Left lung (tissue), 10 donors: ENCODE results near the gene SAP30. TPM values are rescaled to one million over a fixed set of nuclear protein-coding genes. Genes with fewer than 3 reads are reported as not detected.

ENCODE experiments used
- ATAC-seq: fragments of 200-7000 bp; cut with Tn5 transposase; one replicate; pipeline ENCODE4 v1.9.1; 2020; ENCODE audit warnings: moderate library complexity
- DNase-seq, 4 donors: peaks; one replicate each; pipeline ENCODE4 v3.0.0-alpha.2; 2013 to 2020
- H3K27ac ChIP-seq, 2 donors: fragments of 200-600 bp; sonication (generic) in 1 of 2; one replicate each; pipeline versions ENCODE4 v1.5.0 to v1.8.0; 2020 to 2021
- H3K27me3 ChIP-seq, 2 donors: fragments of 200-600 bp; sonication (generic) in 1 of 2; one replicate each; pipeline versions ENCODE4 v1.5.0 to v1.8.0; 2020 to 2021
- H3K36me3 ChIP-seq, 2 donors: fragments of 200-600 bp; sonication (generic) in 1 of 2; one replicate each; pipeline versions ENCODE4 v1.5.0 to v1.8.0; 2020 to 2021
- H3K4me1 ChIP-seq, 2 donors: fragments of 200-600 bp; one replicate each; pipeline ENCODE4 v1.8.0; 2021
- H3K4me3 ChIP-seq, 2 donors: fragments of 200-600 bp; sonication (generic) in 1 of 2; one replicate each; pipeline versions ENCODE4 v1.5.0 to v1.8.0; 2020 to 2021; ENCODE audit warnings: mild to moderate bottlenecking in 1 of 2
- H3K9me3 ChIP-seq, 2 donors: fragments of 200-600 bp; sonication (generic) in 1 of 2; one replicate each; pipeline versions ENCODE4 v1.5.0 to v1.8.0; 2020 to 2021
- CTCF ChIP-seq, 2 donors: fragments of 200-600 bp; sonication (generic) in 1 of 2; IDR thresholded peaks; one replicate each; pipeline versions ENCODE4 v1.5.0 to v1.8.0; 2021; ENCODE audit warnings: antibody characterized with exemption in 2 of 2
- intact Hi-C, 2 donors: fragments of 100-400 bp; cut with DNase I; formaldehyde crosslinking; loops; one replicate each; pipeline versions ENCODE4 v1.11.2 to v1.14.2; 2022
- polyA plus RNA-seq, 6 donors: library from polyadenylated mRNA; unstranded; fragments of 120-200 nt; gene quantifications; one replicate each; pipeline ENCODE4 v1.2.1, GENCODE V29; 2013; ENCODE audit not compliant: insufficient read length in 6 of 6
- total RNA-seq, 2 donors: library from RNA; stranded (reverse); fragmentation: NEBNext Ultra II Directional; extraction: Animal tissue kit (Norgen Biotek cat#: 25700); gene quantifications; one replicate each; pipeline ENCODE4 v1.2.1, GENCODE V29; 2021
- donor health status: DM: no; HTN: yes; CAD: no.
- donor health status: DM: no; HTN: no; CAD: no.

The SAP30 gene
- total and polyA plus RNA-seq, 8 donors, result 10.2 to 22.3 (median 18.0) TPM

GRCh38 chr4:173330590-173330989, 40.2 kb upstream of the SAP30 start:
- ATAC-seq, result no peak
- DNase-seq, result no peak
- Histone ChIP-seq H3K27me3 (no peaks in the 10 kb centered on the region), H3K4me3 (no peak overlapping the region), H3K4me1 (peaks cover 0 to 28% of the 10 kb centered on the region in 2 donors), H3K36me3 (peaks cover 0 to 29% of the 10 kb centered on the region in 2 donors), H3K9me3 (no peaks in the 10 kb centered on the region), H3K27ac (no peak overlapping the region)
- TF ChIP-seq CTCF (IDR thresholded peaks at IDR 0.05), result no peak
- intact Hi-C loops, result no loop called here

- Histone ChIP-seq H3K27ac (peak overlapping the region; percentile 99 to 100), H3K4me3 (peak overlapping the region in 1 of 2 donors; percentile 66)
Observed at GRCh38 chr4:173332021-173332487, 38.7 kb upstream of the SAP30 start.

GRCh38 chr4:173332963-173333657, 37.6 kb upstream of the SAP30 start:
- H3K4me3 ChIP-seq, result peak overlapping the region; percentile 66 to 84
- no peak for DNase-seq
- TF ChIP-seq CTCF (IDR thresholded peaks at IDR 0.05), result no peak
- ATAC-seq, result no peak
- no peaks in the 10 kb centered on the region for H3K27me3 ChIP-seq
- intact Hi-C loops, result no loop called here
- peaks cover 0 to 20% of the 10 kb centered on the region in 2 donors for H3K36me3 ChIP-seq
- no peaks in the 10 kb centered on the region for H3K9me3 ChIP-seq
- peak overlapping the region; percentile 99 to 100 for H3K27ac ChIP-seq
- peaks cover 0 to 28% of the 10 kb centered on the region in 2 donors for H3K4me1 ChIP-seq

More at GRCh38 chr4:173332021-173332487, 38.7 kb upstream of the SAP30 start:
- Histone ChIP-seq H3K4me1 (peaks cover 0 to 28% of the 10 kb centered on the region in 2 donors), H3K36me3 (peaks cover 0 to 25% of the 10 kb centered on the region in 2 donors), H3K27me3 (no peaks in the 10 kb centered on the region), H3K9me3 (no peaks in the 10 kb centered on the region)
- intact Hi-C loops, result no loop called here
- DNase-seq (no peak), ATAC-seq (no peak)
- TF ChIP-seq CTCF (IDR thresholded peaks at IDR 0.05), result no peak

- Histone ChIP-seq H3K27me3 (no peaks in the 10 kb centered on the region), H3K9me3 (no peaks in the 10 kb centered on the region), H3K4me1 (peaks cover 0 to 28% of the 10 kb centered on the region in 2 donors), H3K4me3 (peak overlapping the region; percentile 66 to 84), H3K36me3 (peaks cover 0 to 15% of the 10 kb centered on the region in 2 donors), H3K27ac (peak overlapping the region; percentile 99 to 100)
- intact Hi-C loops, result no loop called here
- ATAC-seq (peak; percentile 64), DNase-seq (peak; percentile 60 to 91 (median 74))
- no peak for TF ChIP-seq CTCF (IDR thresholded peaks at IDR 0.05)
Observed at GRCh38 chr4:173333658-173334084, 37.1 kb upstream of the SAP30 start.

- TF ChIP-seq CTCF (IDR thresholded peaks at IDR 0.05), result no peak
- H3K4me3 ChIP-seq, result peak within 1 kb of the TSS; percentile 66 to 84
- peak within 1 kb of the TSS; percentile 99 to 100 for H3K27ac ChIP-seq
- H3K27me3 ChIP-seq, result no peaks in the 10 kb centered on the region
- ATAC-seq, result peak; percentile 93
- peak; percentile 95 to 100 (median 100) for DNase-seq
- H3K36me3 ChIP-seq, result peaks cover 0 to 10% of the 10 kb centered on the region in 2 donors
- H3K4me1 ChIP-seq, result peaks cover 0 to 28% of the 10 kb centered on the region in 2 donors
- H3K9me3 ChIP-seq, result no peaks in the 10 kb centered on the region
- intact Hi-C loops, result no loop called here
Observed at GRCh38 chr4:173334085-173334890, 36.5 kb upstream of the SAP30 start, which contains the start of gene HMGB2. TSS of gene HMGB2 (minus strand) at chr4:173334358. CDS start at chr4:173333649, 709 bp downstream.
